ENCODE data around the gene GORASP2.

GRCh38 chr2:170917957-170918356, 11.1 kb upstream of the GORASP2 start:
- TF ChIP-seq CTCF (IDR thresholded peaks at IDR 0.05 in 8 of 11, conservative IDR thresholded peaks at IDR 0.05 in 3 of 11) (no peak), POLR2A (IDR thresholded peaks at IDR 0.05) (no peak), POLR2AphosphoS5 (IDR thresholded peaks at IDR 0.05) (no peak)
